LoVo (cell line): ENCODE results near the gene EIF2AK3.
"Not testable (repeated sequence)": the region's sequence is repeated elsewhere in the genome, so short reads cannot be mapped to it uniquely, and the experiment has no call there.

ENCODE experiments used
- DNase-seq: peaks from one replicate; pipeline ENCODE4 v3.0.0-alpha.2; 2016; ENCODE audit warnings: low spot score

EIF2AK3 gene

DNA sequence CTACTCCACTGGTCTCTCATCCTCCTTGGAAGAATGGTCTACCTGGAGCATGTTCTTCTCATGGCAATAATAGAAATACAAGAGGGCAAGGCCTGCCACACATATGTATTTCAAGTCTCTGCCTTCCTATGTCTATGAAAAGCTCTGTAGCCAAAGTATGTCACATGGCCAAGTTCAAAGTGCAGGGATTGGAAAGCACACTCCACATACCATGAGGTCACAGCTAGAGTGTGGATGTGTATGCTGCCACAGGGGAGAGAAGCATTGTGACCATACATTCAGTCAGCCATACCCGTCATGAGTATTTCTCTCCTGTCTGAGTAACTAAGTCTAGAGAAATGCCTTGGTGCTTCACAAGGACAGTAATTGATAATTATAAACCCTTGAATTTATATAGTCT lies 8.8 kb upstream of the EIF2AK3 start:
- no peak for DNase-seq

DNA sequence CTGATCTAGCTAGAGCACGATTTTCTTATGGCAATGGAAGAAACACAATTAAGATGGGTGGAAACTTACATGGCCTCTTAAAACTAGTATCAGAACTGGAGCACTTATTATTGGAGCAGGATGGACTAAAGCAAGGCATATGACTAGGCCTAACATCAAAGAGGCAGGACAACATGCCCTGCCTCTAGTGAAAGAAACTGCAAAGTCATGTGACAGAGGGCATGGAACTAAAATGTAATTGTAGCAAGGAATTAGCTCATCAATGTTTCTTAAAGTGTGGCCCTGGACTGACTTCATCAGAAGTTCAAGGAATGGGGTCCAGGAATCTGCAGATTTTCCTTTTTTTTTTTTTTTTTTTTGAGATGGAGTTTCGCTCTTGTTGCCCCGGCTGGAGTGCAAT lies 5.3 kb upstream of the EIF2AK3 start:
- DNase-seq = no peak

DNA sequence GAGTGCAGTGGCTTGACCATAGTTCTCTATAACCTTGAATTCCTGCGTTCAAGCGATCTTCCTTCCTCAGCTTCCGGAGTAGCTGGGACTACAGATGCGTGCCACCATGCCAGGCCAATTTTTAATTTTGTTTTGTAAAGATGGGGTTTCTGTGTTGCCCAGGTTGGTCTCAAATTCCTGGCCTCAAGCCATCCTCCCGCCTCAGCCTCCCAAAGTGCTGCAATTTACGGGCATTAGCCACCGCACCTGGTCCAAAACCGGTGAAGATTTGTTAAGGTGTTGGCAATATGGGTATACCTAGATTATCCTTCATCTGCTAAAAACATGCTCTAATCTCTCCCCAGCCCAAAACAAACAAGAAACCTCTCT lies 1.3 kb upstream of the EIF2AK3 start:
- no peak for DNase-seq

GRCh38 chr2:88627856-88628570 lies 749 bp upstream of the EIF2AK3 start:
- peak; percentile 84 for DNase-seq

- peak; percentile 21 for DNase-seq
These were observed 851 bp downstream of the EIF2AK3 start for GRCh38 chr2:88626171-88627054.

DNA sequence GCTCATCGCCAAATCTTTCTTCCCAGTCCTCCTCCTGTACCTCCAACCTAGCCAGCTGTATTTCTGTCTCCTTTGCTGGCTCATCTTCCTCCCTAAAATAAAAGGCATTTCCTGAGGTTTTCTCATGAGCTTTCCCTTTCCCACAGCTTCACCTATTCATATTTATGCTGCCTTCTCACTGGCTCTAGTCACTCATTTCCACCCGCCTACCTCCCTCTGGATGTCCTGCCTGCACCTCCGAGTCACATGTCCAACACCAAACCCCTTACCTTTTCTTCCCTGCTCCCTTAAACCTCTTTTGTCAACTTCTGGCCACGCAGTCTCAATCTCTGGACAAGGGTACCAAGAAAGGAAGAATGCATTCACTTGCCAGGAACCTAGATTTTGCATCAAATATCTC lies 2.8 kb downstream of the EIF2AK3 start:
- DNase-seq = no peak

- not testable (repeated sequence) for DNase-seq
These were observed 3.3 kb downstream of the EIF2AK3 start for GRCh38 chr2:88623831-88624465.

GRCh38 chr2:88622307-88622706 lies 5.0 kb downstream of the EIF2AK3 start:
- no peak for DNase-seq

DNA sequence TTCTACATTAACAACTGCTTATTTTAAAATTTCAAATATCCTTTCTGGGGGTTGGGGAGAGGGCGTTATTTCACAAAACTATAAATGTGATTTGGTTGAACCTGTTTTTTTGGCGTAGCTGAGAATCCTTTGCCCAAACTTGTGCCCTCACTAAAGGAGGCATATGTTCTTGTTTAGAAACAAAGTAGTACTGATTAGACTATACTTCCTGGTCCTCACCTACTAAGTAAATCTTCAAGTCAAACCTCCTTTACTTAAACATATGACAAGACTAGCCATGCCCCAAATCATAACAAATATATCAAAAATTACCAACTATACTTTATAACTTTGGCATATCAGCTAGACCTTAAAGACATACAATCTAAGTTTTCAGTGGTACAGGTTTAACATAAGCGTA lies 5.8 kb downstream of the EIF2AK3 start:
- no peak for DNase-seq

DNA sequence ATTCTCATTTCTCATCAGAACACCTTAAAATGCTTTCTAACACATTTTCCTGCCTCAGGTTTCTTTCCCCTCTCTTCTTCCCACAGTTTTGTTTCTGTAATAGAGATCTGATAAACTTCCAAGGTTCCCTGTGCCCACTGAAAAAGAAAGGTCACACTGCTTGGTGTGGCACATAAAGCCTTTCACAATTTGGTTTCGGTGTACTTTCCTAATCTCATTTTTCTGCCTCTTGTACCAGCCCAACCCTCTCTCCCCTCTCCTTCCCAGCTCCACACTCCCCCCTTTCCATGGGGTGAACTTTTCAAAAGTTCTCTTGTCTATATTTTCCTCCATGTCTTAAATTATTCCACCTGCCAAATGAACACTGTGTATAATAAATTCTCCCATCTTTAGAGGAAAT lies 7.2 kb downstream of the EIF2AK3 start:
- no peak for DNase-seq

DNA sequence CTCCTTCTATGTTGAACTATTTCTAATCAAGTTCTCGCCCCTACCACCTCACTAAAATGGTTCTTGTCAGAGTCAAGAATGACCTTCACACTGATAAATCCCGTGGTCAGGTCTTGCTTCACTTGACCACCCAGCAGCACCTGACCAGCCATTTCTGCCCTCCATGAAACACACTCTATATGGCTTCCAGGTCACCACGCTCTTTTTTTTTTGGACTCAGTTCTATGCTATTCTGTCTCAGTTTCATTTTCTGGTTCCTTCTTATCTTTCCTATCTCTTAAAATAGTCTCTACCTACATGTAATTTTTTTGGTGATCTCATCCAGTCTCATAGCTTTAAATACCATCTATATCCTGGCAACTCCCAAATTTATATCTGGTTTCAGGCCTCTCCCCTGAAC lies 11.4 kb downstream of the EIF2AK3 start:
- no peak for DNase-seq

DNA sequence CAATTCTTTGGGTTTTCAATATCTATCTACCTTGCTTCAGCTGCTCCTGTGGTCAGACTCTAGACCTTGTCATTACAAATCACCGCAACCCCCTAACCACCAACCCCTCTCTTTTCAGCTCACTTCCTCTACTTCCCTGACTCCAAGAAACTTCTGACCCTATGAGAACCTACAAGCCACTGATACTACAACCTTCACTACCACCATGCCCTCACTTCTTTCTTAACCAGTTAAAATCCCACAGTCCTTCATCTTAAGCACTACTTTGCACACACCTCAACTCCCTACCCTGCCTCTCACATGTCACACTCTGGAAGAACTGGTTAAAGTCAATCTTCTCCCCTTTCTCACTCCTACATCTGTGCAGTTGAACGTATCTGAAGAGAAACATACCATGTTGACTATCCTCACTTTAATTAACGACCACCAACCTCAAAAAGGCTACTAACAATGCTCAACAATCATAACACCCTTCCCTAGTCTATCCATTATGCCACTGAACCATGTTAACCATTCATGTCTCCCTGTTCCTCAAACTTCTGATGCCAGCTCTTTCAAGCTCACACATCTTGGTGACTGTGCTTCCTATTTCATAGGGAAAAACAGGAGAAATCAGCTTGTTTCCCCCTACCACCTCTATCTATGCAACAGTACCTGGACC lies 12.6 kb downstream of the EIF2AK3 start:
- no peak for DNase-seq

- DNase-seq = no peak
These were observed 13.3 kb downstream of the EIF2AK3 start for GRCh38 chr2:88613921-88614320.

- no peak for DNase-seq
These were observed 19.1 kb downstream of the EIF2AK3 start for GRCh38 chr2:88608184-88608583.

- DNase-seq = no peak
These were observed 19.8 kb downstream of the EIF2AK3 start for GRCh38 chr2:88607416-88607815.

- no peak for DNase-seq
These were observed 20.8 kb downstream of the EIF2AK3 start for GRCh38 chr2:88606371-88607030.

- DNase-seq = no peak
These were observed 24.1 kb downstream of the EIF2AK3 start for GRCh38 chr2:88603146-88603545.

GRCh38 chr2:88602022-88602421 lies 25.2 kb downstream of the EIF2AK3 start:
- DNase-seq = no peak

- no peak for DNase-seq
These were observed 26.0 kb downstream of the EIF2AK3 start for GRCh38 chr2:88601286-88601685.

- DNase-seq = peak; percentile 85
These were observed 27.2 kb downstream of the EIF2AK3 start for GRCh38 chr2:88600038-88600465.

- DNase-seq = no peak
These were observed 27.7 kb downstream of the EIF2AK3 start for GRCh38 chr2:88599527-88599926.

GRCh38 chr2:88597168-88597567 lies 30.1 kb downstream of the EIF2AK3 start:
- no peak for DNase-seq
